ENCODE measurements around the gene SCAF11. TPM values are rescaled to one million over a fixed set of nuclear protein-coding genes. Genes with fewer than 3 reads are reported as not detected.
"Not testable (repeated sequence)": the region's sequence is repeated elsewhere in the genome, so short reads cannot be mapped to it uniquely, and the experiment has no call there.

SCAF11 gene
- total and polyA plus RNA-seq, 9 donors: 30.8 to 149 (median 94.1) TPM

DNA sequence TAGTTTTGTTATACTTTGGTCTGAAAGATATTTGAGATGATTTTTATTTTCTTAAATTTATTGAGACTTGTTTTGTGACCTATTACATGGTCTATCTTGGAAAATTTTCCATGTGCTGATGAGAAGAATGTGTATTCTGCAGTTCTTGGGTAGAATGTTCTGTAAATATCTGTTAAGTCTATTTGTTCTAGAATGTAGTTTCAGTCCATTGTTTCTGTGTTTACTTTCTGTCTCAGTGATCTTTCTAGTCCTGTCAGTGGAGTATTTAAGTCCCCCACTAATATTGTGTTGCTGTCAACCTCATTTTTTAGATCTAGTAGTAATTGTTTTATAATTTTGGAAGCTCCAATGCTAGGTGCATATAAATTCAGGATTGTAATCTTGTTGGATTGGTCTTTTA lies 30.4 kb upstream of the SCAF11 start:
- Histone ChIP-seq H3K9me3 (peaks cover 0 to 8% of the 10 kb centered on the region in 2 donors), H3K4me1 (ENCODE audit: insufficient read depth) (no peaks in the 10 kb centered on the region), H3K27ac (no peak overlapping the region), H3K36me3 (no peaks in the 10 kb centered on the region), H3K27me3 (no peaks in the 10 kb centered on the region), H3K4me3 (no peak overlapping the region)
- intact Hi-C loops (cut with DNase I): no loop called here
- DNase-seq: no peak
- TF ChIP-seq, protein P1, sequence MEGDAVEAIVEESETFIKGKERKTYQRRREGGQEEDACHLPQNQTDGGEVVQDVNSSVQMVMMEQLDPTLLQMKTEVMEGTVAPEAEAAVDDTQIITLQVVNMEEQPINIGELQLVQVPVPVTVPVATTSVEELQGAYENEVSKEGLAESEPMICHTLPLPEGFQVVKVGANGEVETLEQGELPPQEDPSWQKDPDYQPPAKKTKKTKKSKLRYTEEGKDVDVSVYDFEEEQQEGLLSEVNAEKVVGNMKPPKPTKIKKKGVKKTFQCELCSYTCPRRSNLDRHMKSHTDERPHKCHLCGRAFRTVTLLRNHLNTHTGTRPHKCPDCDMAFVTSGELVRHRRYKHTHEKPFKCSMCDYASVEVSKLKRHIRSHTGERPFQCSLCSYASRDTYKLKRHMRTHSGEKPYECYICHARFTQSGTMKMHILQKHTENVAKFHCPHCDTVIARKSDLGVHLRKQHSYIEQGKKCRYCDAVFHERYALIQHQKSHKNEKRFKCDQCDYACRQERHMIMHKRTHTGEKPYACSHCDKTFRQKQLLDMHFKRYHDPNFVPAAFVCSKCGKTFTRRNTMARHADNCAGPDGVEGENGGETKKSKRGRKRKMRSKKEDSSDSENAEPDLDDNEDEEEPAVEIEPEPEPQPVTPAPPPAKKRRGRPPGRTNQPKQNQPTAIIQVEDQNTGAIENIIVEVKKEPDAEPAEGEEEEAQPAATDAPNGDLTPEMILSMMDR (IDR thresholded peaks at IDR 0.05): no peak
- TF ChIP-seq POLR2A (IDR thresholded peaks at IDR 0.05) (no peak), EP300 (IDR thresholded peaks at IDR 0.05) (no peak)

- intact Hi-C loops (cut with DNase I); H3K27me3 ChIP-seq; H3K4me1 ChIP-seq (ENCODE audit: insufficient read depth); H3K27ac ChIP-seq; DNase-seq; H3K4me3 ChIP-seq; H3K9me3 ChIP-seq; H3K36me3 ChIP-seq: not testable (repeated sequence)
- WGBS, 3 donors: 79 to 85% (median 80%) methylated on average over 4 of the region's 4 CpGs
These were observed 28.3 kb upstream of the SCAF11 start for GRCh38 chr12:46018712-46019111.

DNA sequence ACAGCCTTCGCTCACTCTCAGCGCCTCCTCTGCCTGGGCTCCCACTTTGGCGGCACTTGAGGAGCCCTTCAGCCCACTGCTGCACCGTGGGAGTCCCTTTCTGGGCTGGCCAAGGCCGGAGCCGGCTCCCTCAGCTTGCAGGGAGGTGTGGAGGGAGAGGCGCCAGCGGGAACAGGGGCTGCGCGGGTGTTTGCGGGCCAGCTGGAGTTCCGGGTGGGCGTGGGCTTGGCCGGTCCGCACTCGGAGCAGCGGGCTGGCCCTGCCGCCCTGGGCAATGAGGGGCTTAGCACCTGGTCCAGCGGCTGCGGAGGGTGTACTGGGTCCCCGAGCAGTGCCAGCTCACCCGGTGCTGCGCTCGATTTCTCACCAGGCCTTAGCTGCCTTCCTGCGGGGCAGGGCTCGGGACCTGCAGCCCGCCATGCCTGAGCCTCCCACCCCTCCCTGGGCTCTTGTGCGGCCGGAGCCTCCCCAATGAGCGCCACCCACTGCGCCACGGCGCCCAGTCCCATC lies 27.5 kb upstream of the SCAF11 start:
- H3K27ac ChIP-seq; H3K4me1 ChIP-seq (ENCODE audit: insufficient read depth); H3K9me3 ChIP-seq; H3K27me3 ChIP-seq; H3K4me3 ChIP-seq; DNase-seq; intact Hi-C loops (cut with DNase I); H3K36me3 ChIP-seq: not testable (repeated sequence)
- 91 to 94% (median 92%) methylated on average over 32 to 33 of the region's 33 CpGs for WGBS, 3 donors

GRCh38 chr12:46005823-46006222 lies 15.4 kb upstream of the SCAF11 start:
- WGBS, 3 donors: 64 to 79% (median 71%) methylated on average over 3 of the region's 3 CpGs
- intact Hi-C loops (cut with DNase I): no loop called here
- H3K4me1 ChIP-seq (ENCODE audit: insufficient read depth): no peaks in the 10 kb centered on the region

GRCh38 chr12:46005151-46005797 lies 14.9 kb upstream of the SCAF11 start:
- no peaks in the 10 kb centered on the region for H3K36me3 ChIP-seq
- 62 to 65% (median 63%) methylated on average over 2 of the region's 2 CpGs for WGBS, 3 donors
- H3K4me3 ChIP-seq: no peak overlapping the region
- no peaks in the 10 kb centered on the region for H3K27me3 ChIP-seq
- no peaks in the 10 kb centered on the region for H3K4me1 ChIP-seq (ENCODE audit: insufficient read depth)
- intact Hi-C loops (cut with DNase I): no loop called here
- no peak for DNase-seq
- no peaks in the 10 kb centered on the region for H3K9me3 ChIP-seq
- TF ChIP-seq, protein P1 (IDR thresholded peaks at IDR 0.05): no peak
- no peak for TF ChIP-seq POLR2A (IDR thresholded peaks at IDR 0.05)
- no peak for TF ChIP-seq EP300 (IDR thresholded peaks at IDR 0.05)
- no peak overlapping the region for H3K27ac ChIP-seq

More at GRCh38 chr12:46005823-46006222, 15.4 kb upstream of the SCAF11 start:
- no peak for DNase-seq
- TF ChIP-seq, protein P1 (IDR thresholded peaks at IDR 0.05): no peak
- TF ChIP-seq POLR2A (IDR thresholded peaks at IDR 0.05) (no peak), EP300 (IDR thresholded peaks at IDR 0.05) (no peak)
- Histone ChIP-seq H3K27me3 (no peaks in the 10 kb centered on the region), H3K36me3 (no peaks in the 10 kb centered on the region), H3K27ac (no peak overlapping the region), H3K4me3 (no peak overlapping the region), H3K9me3 (no peaks in the 10 kb centered on the region)
